ENCODE results near the gene FKBP5.

The FKBP5 gene

DNA sequence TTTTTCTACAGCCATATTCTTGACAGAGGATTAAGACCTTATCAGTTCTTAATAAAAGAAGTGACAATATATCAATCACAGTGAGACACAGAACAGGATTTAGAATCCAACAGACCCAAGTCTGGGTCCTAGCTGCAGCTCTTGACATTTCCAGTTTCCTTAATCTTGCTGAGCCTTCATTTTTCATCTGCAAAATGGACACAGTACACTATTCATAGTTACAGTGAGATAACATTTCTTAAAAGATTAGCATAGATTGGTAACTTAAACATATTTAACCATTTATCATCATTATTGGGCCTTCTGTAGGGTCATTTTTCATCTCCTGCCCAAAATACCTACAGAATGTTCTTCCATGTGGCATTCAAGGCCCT is 45.6 kb downstream of the FKBP5 start:
- TF ChIP-seq, protein P1, sequence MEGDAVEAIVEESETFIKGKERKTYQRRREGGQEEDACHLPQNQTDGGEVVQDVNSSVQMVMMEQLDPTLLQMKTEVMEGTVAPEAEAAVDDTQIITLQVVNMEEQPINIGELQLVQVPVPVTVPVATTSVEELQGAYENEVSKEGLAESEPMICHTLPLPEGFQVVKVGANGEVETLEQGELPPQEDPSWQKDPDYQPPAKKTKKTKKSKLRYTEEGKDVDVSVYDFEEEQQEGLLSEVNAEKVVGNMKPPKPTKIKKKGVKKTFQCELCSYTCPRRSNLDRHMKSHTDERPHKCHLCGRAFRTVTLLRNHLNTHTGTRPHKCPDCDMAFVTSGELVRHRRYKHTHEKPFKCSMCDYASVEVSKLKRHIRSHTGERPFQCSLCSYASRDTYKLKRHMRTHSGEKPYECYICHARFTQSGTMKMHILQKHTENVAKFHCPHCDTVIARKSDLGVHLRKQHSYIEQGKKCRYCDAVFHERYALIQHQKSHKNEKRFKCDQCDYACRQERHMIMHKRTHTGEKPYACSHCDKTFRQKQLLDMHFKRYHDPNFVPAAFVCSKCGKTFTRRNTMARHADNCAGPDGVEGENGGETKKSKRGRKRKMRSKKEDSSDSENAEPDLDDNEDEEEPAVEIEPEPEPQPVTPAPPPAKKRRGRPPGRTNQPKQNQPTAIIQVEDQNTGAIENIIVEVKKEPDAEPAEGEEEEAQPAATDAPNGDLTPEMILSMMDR (IDR thresholded peaks at IDR 0.05; ENCODE audit: poor library complexity, severe bottlenecking), result no peak
- ATAC-seq (ENCODE audit: low read depth) (no peak), DNase-seq (ENCODE audit: low spot score) (no peak)
- Histone ChIP-seq H3K9me3 (ENCODE audit: severe bottlenecking) (no peaks in the 10 kb centered on the region), H3K27me3 (ENCODE audit: insufficient read depth, poor library complexity, severe bottlenecking) (no peaks in the 10 kb centered on the region), H3K27ac (ENCODE audit: poor library complexity, severe bottlenecking) (no peak overlapping the region), H3K4me1 (ENCODE audit: insufficient read depth, poor library complexity, severe bottlenecking) (peaks cover 6% of the 10 kb centered on the region), H3K4me3 (ENCODE audit: severe bottlenecking) (no peak overlapping the region), H3K36me3 (ENCODE audit: low read depth) (peaks cover 95% of the 10 kb centered on the region)

DNA sequence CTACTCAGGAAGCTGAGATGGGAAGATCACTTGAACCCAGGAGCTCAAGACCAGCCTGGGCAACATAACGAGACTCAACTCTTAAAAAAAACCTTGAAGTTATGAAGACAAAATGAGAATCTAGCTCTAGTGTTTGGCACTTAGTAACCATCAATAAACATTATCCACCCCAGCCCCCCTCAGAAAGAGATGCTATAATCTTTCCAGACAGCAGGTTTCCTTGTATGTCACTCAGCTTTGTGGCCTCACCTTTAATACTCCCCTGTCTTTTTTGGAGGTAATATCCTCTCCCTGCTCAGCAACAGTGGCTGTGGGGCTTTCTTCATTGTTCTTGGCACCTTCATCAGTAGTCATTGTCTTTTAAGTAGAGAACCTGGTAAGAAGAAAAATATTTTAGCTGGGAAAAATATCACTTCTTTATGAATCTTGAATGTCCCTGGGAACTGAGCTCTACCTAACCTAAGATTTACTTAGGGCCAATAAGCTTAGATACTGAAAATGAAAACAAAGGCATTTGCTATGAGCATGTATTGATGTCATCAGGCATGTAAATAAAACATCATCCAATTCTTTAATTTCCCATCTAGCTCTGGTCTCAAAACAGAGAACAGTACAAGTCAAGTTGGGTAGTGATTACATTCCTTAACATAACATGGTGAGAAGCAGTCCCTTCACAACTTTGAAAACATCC is 46.1 kb downstream of the FKBP5 start:
- Histone ChIP-seq H3K27ac (ENCODE audit: poor library complexity, severe bottlenecking) (no peak overlapping the region), H3K27me3 (ENCODE audit: insufficient read depth, poor library complexity, severe bottlenecking) (no peaks in the 10 kb centered on the region), H3K9me3 (ENCODE audit: severe bottlenecking) (no peaks in the 10 kb centered on the region), H3K36me3 (ENCODE audit: low read depth) (peaks cover 97% of the 10 kb centered on the region), H3K4me3 (ENCODE audit: severe bottlenecking) (no peak overlapping the region), H3K4me1 (ENCODE audit: insufficient read depth, poor library complexity, severe bottlenecking) (peaks cover 6% of the 10 kb centered on the region)
- ATAC-seq (ENCODE audit: low read depth) (no peak), DNase-seq (ENCODE audit: low spot score) (no peak)
- TF ChIP-seq, protein P1 (IDR thresholded peaks at IDR 0.05; ENCODE audit: poor library complexity, severe bottlenecking), result no peak

DNA sequence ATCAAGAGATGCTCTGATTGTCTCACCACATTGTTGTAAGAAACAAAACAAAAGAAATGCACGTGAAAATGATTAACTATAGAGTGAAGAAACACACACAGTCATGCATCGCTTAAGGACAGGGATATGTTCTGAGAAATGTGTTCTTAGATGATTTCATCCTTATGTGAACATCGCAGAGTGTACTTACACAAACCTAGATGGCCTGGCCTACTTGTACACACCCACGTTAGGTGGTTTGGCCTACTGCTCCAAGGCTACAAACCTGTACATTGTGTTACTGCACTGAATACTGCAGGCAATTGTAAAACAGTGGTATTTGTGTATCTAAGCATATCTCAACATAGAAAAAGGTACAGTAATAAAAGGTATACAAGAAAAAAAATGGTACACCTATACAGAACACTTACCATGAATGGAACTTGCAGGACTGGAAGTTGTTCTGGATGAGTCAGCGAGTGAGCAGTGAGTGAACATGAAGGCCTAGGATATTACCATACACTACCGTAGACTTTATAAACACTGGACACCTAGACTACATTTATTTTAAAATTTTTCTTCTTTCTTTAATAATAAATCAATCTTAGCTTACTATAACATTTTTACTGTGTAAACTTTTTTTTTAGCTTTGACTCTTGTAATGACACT is 48.6 kb downstream of the FKBP5 start:
- Histone ChIP-seq H3K9me3 (ENCODE audit: severe bottlenecking) (no peaks in the 10 kb centered on the region), H3K27ac (ENCODE audit: poor library complexity, severe bottlenecking) (peak overlapping the region; percentile 15), H3K36me3 (ENCODE audit: low read depth) (peaks cover 97% of the 10 kb centered on the region), H3K4me1 (ENCODE audit: insufficient read depth, poor library complexity, severe bottlenecking) (peaks cover 6% of the 10 kb centered on the region), H3K4me3 (ENCODE audit: severe bottlenecking) (no peak overlapping the region), H3K27me3 (ENCODE audit: insufficient read depth, poor library complexity, severe bottlenecking) (no peaks in the 10 kb centered on the region)
- ATAC-seq (ENCODE audit: low read depth), result peak; percentile 65; the same call in 2 of the 3 replicates
- no peak for DNase-seq (ENCODE audit: low spot score)
- TF ChIP-seq, protein P1 (IDR thresholded peaks at IDR 0.05; ENCODE audit: poor library complexity, severe bottlenecking), result no peak

- Histone ChIP-seq H3K36me3 (ENCODE audit: low read depth) (peaks cover 100% of the 10 kb centered on the region), H3K9me3 (ENCODE audit: severe bottlenecking) (no peaks in the 10 kb centered on the region), H3K27me3 (ENCODE audit: insufficient read depth, poor library complexity, severe bottlenecking) (no peaks in the 10 kb centered on the region), H3K4me3 (ENCODE audit: severe bottlenecking) (no peak overlapping the region), H3K4me1 (ENCODE audit: insufficient read depth, poor library complexity, severe bottlenecking) (peaks cover 6% of the 10 kb centered on the region), H3K27ac (ENCODE audit: poor library complexity, severe bottlenecking) (no peak overlapping the region)
- ATAC-seq (ENCODE audit: low read depth) (no peak), DNase-seq (ENCODE audit: low spot score) (no peak)
- TF ChIP-seq, protein P1 (IDR thresholded peaks at IDR 0.05; ENCODE audit: poor library complexity, severe bottlenecking), result no peak
Measured at GRCh38 chr6:35638679-35639078, 50.0 kb downstream of the FKBP5 start.

DNA sequence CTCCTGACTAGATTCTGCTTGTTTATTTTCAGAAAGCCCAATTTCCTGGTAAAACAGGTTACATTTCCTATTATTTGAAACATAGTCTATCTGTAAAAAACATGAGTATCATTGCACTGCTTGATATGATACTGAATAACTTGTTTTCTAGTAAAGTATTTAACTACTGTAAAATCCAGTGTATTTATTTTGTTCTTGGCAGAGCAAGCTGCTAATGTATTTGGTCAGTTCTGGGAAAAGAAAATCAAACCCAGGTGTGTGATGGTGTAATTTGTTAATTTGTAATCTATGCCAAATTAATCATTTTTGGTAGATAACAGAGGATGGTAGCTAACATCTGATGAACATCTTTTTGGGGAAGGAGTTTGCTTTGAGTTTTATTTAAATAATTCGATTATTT is 50.8 kb downstream of the FKBP5 start:
- ATAC-seq (ENCODE audit: low read depth), result no peak
- Histone ChIP-seq H3K36me3 (ENCODE audit: low read depth) (peaks cover 98% of the 10 kb centered on the region), H3K27me3 (ENCODE audit: insufficient read depth, poor library complexity, severe bottlenecking) (no peaks in the 10 kb centered on the region), H3K4me3 (ENCODE audit: severe bottlenecking) (no peak overlapping the region), H3K27ac (ENCODE audit: poor library complexity, severe bottlenecking) (no peak overlapping the region), H3K4me1 (ENCODE audit: insufficient read depth, poor library complexity, severe bottlenecking) (peaks cover 6% of the 10 kb centered on the region), H3K9me3 (ENCODE audit: severe bottlenecking) (no peaks in the 10 kb centered on the region)
- DNase-seq (ENCODE audit: low spot score), result no peak
- TF ChIP-seq, protein P1 (IDR thresholded peaks at IDR 0.05; ENCODE audit: poor library complexity, severe bottlenecking), result no peak

Measured in RWPE2 (cell line).